AG09309 (cell line): ENCODE measurements around the gene TPM2.

Experiments
- DNase-seq: peaks from one replicate; pipeline ENCODE4 v3.0.0-alpha.2; 2010; ENCODE audit warnings: low read depth
- H3K4me3 ChIP-seq: 2 replicates; pipeline ENCODE4 v1.5.1; 2011; ENCODE audit warnings: mild to moderate bottlenecking, low read depth, low read length, moderate library complexity; ENCODE audit not compliant: control insufficient read depth
- CTCF ChIP-seq: IDR thresholded peaks from 2 replicates; pipeline ENCODE4 v1.5.1; 2011; ENCODE audit warnings: mild to moderate bottlenecking, low read depth, low read length, inconsistent platforms; ENCODE audit not compliant: insufficient read depth, control insufficient read depth; ENCODE audit errors: missing control alignments

The TPM2 gene

GRCh38 chr9:35697486-35697885, 7.8 kb upstream of the TPM2 start:
- TF ChIP-seq CTCF = no peak
- no peak overlapping the region for H3K4me3 ChIP-seq
- DNase-seq = no peak

GRCh38 chr9:35696520-35697215, 6.9 kb upstream of the TPM2 start:
- no peak overlapping the region for H3K4me3 ChIP-seq
- TF ChIP-seq CTCF = peak; percentile 89
- DNase-seq = no peak

GRCh38 chr9:35695943-35696401, 6.2 kb upstream of the TPM2 start:
- H3K4me3 ChIP-seq = no peak overlapping the region
- no peak for TF ChIP-seq CTCF
- no peak for DNase-seq

- H3K4me3 ChIP-seq = no peak overlapping the region
- TF ChIP-seq CTCF = no peak
- no peak for DNase-seq
These were observed 2.1 kb upstream of the TPM2 start for GRCh38 chr9:35691757-35692301.

GRCh38 chr9:35691334-35691650, 1.6 kb upstream of the TPM2 start:
- H3K4me3 ChIP-seq = peak overlapping the region; percentile 81
- DNase-seq = no peak
- TF ChIP-seq CTCF = no peak

- DNase-seq = no peak
- H3K4me3 ChIP-seq = peak overlapping the region; percentile 81
- TF ChIP-seq CTCF = no peak
These were observed 1.0 kb upstream of the TPM2 start for GRCh38 chr9:35690614-35691333.
